GM18861 (cell line): ENCODE measurements around the gene CALHM1.
"Not testable (repeated sequence)": the region's sequence is repeated elsewhere in the genome, so short reads cannot be mapped to it uniquely, and the experiment has no call there.

Source experiments
- ATAC-seq: cut with Tn5 transposase; IDR thresholded peaks from one replicate; pipeline ENCODE4 v1.9.1; 2021; ENCODE audit not compliant: unreplicated experiment

CALHM1 gene, protein sequence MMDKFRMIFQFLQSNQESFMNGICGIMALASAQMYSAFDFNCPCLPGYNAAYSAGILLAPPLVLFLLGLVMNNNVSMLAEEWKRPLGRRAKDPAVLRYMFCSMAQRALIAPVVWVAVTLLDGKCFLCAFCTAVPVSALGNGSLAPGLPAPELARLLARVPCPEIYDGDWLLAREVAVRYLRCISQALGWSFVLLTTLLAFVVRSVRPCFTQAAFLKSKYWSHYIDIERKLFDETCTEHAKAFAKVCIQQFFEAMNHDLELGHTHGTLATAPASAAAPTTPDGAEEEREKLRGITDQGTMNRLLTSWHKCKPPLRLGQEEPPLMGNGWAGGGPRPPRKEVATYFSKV

DNA sequence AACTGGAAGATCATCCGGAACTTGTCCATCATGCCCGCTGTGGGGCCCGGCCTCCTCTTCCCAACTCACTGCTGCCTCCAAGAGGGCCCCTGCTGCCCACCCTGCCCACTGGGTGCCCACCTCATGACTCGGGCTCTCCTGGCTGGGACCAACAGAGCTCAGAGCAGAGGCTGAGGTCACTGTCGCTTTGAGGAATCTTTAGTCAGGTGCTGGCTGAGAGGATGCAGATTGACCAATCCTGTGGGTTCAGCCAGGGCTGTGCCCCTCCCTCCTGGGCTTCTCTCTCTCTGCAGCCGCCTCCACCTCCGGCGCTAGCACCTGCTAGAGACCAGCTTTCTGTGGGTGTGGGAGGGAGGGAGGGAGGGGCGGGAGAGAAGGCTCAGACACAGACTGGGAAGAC lies at the start of gene CALHM1:
Gene CALHM1, minus strand, starts transcription at position 181 of the 400 bp plus-strand sequence. Its CDS starts 149 bp downstream, at position 32.
- peak; percentile 79 for ATAC-seq

DNA sequence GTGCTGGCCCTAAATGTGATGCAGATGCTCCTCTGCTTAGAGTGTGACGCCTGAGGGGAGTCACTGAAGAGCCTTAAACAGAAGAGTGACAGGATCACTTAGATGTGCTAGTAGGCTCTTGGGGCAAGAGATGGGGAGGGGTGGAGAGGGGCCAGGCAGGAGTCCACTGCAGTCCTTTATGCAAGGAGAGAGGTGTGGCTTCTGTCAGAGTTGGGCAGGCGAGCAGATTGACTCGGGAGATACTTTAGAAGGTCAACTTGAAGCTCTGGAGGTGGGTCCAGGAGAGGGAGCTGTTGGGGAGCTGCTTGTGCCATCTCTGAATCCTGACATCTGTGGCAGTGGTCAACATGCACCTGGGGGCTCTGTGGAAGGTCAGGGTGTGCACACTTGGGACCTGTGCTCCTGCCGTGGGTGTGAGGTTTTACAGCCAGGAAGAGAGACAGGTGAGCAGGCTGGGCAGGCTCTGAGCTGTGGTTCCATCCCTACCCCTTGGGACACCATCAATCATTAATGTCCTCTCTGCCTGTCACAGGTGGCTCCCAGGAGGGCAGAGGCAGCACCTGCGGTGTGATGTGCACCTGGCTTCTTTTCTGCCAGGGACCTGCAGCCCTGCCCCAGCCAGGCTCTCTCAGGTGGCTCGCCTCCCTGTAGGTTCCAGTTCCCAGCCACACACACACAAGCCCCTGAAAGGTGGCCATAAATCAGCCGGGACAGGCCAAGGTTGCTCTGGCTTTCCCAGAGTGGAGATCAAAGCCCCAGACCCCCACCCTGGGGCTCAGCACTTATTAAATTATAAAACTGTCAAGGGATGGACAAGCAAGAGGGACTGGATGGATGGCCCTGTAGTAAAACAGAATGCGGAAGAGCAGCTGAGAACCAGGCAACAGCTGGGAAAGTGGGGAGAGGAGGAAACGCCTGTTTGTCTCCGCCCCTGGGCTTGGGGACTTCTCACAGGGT lies 48.8 kb upstream of the CALHM1 start:
- no peak for ATAC-seq

DNA sequence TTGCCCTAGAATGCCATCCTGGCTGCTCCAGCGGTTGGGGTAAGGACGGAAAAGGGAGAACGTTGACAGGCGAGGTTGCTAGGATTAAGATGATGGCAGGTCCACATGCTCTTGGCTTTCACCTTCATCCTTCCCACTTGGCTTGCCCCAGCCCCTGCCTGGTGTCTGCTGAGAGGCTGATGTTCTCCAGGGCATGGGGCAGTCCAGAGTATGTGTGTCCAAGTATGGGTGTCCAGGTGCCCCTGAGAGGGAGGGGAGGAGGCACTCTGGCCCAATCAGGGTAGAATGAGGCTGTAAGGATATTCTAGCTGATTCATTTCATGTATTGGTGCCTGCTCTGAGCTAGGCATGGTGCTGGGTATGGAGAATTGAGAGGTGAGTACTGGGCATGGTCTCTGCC lies 47.4 kb upstream of the CALHM1 start:
- ATAC-seq, result no peak

DNA sequence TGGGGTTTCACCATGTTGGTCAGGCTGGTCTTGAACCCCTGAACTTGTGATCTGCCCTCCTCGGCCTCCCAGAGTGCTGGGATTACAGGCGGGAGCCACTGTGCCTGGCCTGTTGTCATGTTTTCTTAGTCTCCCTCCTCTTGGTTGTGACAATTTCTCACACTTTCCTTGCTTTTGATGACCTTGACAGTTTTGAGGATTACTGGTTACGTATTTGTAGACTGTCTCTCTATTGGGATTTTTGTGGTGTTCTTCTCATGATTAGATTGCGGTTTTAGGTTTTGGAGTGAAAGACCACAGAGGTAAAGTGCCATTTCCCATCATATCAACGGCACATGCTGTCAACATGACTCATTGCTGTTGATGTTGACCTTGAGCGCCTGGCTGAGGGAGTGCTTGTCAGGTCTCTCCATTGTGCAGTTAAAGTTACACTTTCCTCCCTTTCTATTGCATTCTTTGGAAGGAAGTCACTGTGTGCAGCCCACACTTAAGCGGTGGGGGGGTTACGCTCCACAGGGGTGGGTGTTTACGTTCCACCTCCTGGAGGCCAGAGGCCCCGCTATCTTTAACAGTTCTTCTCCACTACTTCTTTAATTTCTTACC lies 45.6 kb upstream of the CALHM1 start:
- ATAC-seq, result no peak

DNA sequence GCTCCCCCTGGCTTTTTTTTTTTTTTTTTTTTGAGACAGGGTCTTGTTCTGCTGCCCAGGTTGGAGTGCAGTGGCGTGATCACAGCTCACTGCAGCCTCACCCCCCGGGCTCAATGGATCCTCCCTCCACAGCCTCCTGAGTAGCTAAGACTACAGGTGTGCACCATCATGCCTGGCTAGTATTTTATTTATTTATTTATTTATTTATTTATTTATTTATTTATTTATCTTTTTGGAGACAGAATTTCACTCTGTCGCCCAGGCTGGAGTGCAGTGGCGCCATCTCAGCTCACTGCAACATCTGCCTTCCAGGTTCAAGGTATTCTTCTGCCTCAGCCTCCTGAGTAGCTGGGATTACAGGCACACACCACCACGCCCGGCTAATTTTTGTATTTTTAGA lies 45.1 kb upstream of the CALHM1 start:
- not testable (repeated sequence) for ATAC-seq

DNA sequence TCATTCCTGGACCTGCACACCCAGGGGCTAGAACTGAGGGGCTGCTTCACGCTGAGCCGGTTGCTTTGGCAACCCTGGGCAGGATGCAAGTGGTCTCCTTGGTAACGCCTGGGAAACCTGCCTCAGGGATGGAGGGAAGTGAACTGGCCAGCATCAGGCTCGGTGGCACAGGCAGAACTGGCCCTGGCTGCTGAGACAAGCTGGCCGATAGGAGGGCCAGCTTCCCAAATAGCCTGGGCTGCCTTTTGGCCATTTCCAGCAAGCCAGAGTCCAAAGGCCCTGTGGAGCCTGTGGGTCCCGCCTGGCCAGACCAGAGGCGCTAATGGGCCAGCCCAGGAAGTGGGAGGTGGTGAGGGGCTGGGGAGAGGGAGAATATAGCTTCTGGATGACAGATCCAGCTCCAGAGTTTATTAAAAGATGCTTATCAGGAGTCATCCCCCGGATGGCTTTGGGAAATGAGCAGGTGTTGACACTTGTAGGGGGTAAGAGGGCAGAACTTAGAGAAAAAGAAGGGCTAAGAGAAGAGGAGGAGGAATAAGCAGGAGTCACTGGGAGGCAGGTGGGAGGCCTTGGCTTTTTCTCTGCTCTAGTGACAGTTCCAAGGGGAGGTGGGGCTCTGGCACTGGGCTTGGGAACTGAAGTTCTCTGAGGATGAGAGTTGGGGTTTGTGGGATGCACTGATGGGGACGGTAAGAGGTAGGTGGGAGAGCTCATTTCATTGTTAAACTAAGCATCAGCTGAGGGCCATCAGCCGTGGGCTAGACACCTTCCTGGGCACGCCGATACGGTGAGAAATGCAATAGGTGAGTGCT lies 44.4 kb upstream of the CALHM1 start:
- ATAC-seq, result no peak

DNA sequence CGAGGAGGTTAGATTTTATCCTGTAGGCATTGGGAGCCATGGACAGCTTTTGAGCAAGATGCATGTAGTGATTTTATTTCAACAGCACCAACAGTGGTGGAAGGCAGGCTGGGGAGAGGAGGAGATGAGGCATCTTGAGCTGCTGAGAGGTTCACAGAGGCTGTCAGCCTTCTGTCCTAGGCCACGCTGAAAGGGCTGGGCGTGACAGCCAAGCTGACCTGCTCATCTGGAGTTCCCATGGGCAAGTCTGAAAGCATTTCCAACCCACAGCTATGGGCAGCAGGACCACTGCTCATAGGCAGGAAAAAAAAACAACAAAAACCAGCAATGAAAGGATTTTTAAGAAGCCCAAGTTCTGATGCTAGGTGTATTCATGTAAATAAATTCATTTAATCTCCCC lies 42.5 kb upstream of the CALHM1 start:
- ATAC-seq, result no peak

DNA sequence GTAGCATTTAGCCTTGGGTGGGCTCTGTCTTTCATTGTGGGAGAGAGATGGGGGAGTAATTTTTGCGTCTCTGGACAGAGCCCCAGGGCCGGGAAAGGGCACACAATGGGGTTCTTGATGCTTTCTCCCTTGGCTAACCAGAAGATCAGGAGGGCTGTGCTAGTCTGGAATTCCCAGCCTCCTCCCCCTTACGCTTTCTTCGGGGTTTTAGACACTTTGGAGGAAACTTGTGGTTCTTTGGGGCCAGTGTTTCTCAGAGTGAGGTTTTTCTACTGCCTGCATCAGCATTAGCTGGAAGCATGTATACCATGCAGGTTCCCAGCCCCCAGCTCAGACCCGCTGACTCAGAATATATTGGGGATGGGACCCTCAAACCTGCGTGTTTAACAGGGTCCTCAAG lies 41.8 kb upstream of the CALHM1 start:
- no peak for ATAC-seq

DNA sequence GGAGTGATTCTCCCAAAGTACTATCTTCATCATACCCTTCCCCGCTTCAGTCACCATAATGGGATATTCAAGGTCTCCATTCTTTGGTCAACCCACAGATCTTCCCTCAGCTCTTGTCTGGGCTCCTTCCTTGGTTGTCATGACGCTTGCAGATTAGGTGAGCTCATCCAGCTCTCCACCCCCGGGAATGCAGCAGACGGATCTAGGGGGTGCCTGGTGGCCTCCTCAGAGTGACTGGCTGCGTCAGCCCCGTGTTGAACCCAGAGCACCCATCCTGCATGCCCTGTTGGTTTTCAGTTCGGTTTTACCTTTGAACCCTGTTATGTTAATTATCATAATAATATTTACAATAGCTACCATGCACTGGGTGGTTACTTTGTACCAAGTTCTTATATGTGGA lies 41.2 kb upstream of the CALHM1 start:
- no peak for ATAC-seq

DNA sequence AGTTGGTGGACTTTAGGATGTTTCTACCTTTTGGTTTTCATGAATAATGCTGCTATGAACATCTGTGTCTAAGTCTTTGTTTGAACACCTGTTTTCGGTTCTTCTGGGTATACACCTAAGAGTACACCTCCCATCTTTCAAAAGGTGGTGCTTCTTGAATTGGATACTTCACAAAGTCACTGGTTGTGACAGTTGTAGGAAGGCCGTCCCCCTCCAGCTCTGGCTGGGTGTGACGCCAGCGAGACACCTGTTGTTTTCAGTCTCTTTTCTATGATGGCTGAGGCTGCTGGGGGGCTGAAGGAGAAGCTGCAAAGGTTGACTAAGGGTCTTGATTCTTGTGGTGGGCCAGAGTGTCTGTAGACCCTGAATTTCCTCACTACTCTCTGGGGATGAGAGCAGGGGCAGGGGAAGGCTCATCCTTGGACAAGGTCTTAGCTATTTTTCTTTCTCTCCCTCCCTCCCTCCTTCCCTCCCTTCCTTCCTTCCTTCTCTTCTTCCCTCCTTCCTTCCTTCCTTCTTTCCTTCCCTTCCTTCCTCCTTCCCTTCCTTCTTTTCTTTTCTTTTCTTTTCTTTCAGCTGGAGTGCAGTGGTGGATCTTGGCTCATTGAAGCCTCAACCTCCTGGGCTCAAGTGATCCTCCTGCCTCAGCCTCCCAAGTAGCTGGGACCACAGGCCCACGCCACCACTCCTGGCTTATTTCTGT lies 40.4 kb upstream of the CALHM1 start:
- no peak for ATAC-seq

DNA sequence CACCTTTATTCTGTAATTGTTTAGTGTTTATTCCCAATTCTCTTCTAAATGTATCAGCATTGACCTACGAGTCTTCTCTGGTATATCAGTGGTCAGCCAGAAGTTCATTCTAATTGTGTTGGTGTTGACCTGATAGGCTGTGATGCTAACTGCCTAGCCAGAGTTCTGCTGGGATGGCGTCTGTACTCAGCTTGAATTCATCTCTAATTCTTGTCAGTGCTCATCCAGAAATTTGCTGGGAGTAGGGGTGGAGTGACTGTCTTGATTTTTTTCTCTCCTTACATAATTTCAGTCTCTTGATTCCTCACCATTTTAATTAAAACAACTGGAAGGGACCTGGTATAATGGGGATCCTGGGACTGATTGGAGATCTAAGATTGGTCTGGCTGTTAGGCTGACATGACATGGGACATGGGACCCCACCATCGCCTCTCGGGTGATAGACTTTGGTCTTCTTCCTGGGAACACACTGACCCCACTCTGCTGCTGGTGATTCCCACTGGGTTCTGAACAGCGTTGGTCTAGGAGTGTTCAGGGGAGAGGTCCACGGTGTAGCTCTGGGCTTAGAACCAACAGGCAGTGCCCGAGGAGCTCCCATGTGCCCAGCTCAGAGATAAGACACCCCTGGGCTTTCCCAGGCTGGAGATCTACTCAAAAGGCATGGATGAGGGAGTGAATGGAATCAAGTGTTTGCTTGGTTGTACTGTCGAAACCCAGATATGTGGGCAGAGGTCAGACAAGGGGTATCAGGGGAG lies 38.6 kb upstream of the CALHM1 start:
- ATAC-seq, result no peak

DNA sequence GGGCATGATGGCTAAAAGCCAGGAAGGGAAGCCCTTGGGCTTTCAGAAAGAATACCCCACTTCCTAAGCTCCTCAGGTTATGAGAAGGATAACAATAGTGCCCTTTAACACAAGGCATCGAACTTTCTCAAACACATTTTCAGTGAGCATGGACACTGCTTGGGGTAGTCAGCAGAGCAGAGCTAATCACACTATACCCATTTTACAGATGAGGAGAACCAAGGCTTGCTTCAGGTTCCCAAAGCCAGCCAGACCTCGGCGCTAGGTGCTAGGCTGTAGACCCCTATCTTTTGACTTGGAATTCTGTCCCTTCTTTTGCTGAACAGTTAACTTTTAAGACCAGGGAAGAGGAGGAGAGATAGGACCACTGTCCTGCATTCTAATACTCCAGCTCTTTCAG lies 36.6 kb upstream of the CALHM1 start:
- no peak for ATAC-seq

DNA sequence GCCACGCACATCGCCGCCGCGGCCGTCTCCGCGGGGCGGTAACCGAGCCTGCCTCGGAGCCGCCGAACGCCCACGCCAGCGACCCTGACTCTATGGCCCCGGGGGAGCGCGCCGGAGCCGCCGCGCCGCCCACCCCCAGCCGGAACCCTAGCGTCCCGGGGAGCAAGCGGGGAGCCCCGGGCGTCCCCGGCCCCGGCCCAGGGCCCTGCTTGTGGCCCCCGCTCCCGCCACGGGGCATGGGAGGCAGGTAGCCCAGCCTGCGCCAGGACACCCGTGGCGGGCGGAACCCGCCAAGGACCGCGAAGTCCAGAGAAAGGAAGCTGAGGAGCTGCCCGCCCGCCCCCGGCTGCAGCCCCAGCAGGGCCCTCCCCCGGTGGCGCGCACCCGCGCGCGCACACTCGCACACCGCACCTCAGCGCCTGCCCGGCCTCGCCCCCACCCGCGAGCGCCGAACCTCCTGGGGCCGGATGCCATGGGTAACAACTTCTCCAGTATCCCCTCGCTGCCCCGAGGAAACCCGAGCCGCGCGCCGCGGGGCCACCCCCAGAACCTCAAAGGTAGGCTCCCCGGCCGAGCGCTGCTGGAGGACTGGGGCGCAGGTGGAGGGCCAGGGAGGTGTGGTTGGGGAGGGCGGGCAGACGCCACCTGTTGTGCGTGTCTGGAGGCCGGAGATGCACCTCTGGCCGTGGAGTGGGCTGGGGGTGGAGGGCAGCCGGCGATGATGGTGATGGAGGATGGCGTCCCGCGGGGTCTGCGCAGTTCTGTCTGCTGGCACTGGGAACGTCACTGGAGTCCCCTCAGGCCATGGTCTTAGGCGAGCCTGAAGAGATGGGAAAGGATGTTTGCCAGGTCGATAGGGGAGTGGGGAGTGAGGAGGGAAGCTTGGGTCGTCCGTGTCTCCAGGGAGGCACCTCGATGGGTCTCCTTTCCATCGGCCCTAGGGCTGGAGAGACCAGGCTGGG lies 35.5 kb upstream of the CALHM1 start:
- no peak for ATAC-seq

DNA sequence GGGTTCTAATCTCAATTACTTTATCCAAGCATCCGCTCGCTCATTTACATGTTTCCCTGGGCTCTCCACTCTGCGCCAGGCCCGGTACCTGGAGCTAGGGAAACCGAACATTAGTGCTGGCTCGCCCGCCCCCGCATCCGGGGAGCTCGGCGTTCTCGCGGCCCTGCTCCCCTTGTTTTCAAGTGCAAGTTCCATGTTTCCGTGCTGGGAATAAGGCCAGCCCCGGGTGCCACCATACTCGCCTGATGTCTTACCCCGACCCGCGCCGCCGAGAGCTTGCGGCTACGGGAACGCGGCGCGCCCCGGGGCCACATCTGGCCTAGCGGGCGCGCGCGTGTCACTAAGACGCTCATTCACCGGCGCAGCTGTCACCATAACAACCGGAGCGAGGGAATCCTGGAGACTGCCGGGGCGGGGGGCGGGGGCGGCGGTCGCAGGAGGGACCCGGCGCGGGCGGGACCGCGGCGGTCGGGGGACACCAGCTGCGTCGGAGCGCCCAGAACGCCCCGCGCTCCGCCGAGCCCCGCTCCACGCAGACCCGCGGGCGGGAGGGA lies 34.7 kb upstream of the CALHM1 start, which contains the start of gene NEURL1:
Gene NEURL1, plus strand, starts transcription at position 344 of the 554 bp plus-strand sequence. CDS start 683 bp downstream, outside the sequence.
- no peak for ATAC-seq

DNA sequence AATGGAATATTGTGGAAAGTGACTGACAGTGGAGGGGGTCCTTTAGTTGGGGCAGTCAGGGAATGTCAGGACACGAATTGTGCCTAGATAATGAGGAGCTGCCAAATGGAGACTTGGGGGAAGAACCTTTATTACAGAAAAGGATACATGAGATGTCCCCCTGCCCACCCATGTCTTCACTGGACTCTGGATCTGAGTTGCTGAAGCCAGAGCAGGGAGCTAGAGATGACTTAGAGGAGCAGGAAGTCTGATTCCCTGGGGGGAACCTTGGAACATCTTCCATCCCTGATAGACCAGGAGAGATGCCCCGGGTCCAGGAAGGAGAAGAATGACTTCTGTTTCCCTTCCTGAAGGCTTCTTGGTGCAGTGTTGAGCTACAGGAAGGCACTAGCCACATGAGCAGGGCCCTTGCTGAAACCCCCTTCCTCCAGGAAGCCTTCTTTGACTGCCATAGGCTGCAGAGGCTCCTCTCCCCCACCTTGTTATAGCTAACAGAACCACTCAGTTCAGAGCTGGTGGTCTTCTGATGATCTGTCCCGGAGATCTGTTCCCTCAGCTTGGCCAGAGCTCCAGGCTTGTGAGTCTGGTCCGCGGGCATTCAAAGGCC lies 34.1 kb upstream of the CALHM1 start:
- ATAC-seq, result no peak

DNA sequence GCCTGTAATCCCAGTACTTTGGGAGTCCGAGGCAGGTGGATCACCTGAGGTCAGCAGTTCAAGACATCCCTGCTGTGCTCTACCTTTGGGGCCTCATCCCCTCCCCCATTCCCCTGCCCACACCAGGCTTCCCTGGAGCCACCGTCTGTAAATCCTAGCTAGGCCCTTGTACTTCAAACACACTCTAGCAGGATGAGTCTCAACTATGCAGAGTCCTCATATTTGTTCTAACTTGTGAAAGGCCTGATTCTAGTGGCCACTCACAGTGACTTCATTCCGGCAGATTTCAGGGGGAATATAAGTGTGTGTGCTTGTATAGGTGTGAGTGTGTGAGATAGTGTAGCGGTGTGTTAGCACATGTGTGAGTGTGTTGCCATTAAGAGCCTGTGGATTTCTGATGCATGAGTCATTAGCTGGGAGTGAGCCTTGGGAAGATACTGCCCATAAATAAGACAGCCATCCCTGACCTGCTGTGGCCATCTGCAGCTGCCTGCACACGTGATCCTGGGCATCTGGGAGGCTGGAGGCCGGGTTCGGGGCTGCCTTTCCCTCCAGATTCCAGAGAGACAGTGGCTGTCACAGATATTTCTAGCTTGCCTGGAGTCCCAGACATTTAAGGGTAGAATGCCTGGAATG lies 33.1 kb upstream of the CALHM1 start:
- no peak for ATAC-seq

DNA sequence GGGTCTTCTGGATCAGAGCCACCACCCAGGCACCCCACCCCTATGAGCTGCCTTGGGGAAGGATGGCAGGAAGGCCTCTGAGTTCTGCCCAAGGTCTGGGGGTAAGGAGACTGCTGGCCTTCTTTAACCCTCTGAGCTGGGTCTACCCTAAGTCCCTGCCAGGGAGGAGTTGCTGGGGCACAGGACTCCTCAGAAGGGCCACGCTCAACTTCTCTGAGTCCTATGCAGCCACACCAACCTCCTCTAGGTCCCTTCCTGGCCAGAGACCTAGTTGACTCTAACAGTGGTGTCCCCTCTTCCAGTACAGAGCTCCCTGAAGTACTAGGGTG lies 32.2 kb upstream of the CALHM1 start:
- no peak for ATAC-seq
